Activated T-helper 1 cell treated with anti-CD3 and anti-CD28 coated beads, Interleukin-12 subunit alpha, Interleukin-12 subunit beta, Interleukin-2, Interleukin-4 antibody, amounts not matched to agents 30 ng/mL and 10 ng/mL and 1 ng/mL, durations not matched to agents 14 hours and 24 hours and 36 hours (primary cell): ENCODE results near the gene CD52. TPM values are rescaled to one million over a fixed set of nuclear protein-coding genes. Genes with fewer than 3 reads are reported as not detected.
A peak's percentile ranks its signal among the peaks of the same experiment; 100 is the strongest.
"Not testable (repeated sequence)": the region's sequence is repeated elsewhere in the genome, so short reads cannot be mapped to it uniquely, and the experiment has no call there.

ENCODE experiments used
- DNase-seq: peaks from one replicate; pipeline ENCODE4 v3.0.0; 2021; ENCODE audit warnings: low spot score
- H3K27ac Mint-ChIP-seq: one replicate; pipeline ENCODE4 v1.8.0; 2021; ENCODE audit warnings: mild to moderate bottlenecking, mixed read lengths
- H3K27me3 Mint-ChIP-seq: one replicate; pipeline ENCODE4 v1.8.0; 2022; ENCODE audit warnings: mild to moderate bottlenecking, moderate library complexity, mixed read lengths; ENCODE audit not compliant: insufficient read depth
- H3K36me3 Mint-ChIP-seq: one replicate; pipeline ENCODE4 v1.8.0; 2021; ENCODE audit warnings: low read depth, mixed read lengths
- H3K4me1 Mint-ChIP-seq: one replicate; pipeline ENCODE4 v1.8.0; 2021; ENCODE audit warnings: low read depth, mixed read lengths
- H3K4me3 Mint-ChIP-seq: one replicate; pipeline ENCODE4 v1.8.0; 2021; ENCODE audit warnings: mild to moderate bottlenecking, moderate library complexity, mixed read lengths
- H3K9me3 Mint-ChIP-seq: one replicate; pipeline ENCODE4 v1.8.0; 2021; ENCODE audit warnings: mixed read lengths
- intact Hi-C: fragments of 100-400 bp; cut with micrococcal nuclease; formaldehyde crosslinking; loops from one replicate; pipeline ENCODE4 v1.15.1; 2024
- total RNA-seq: library from RNA; stranded (reverse); gene quantifications from 2 replicates; pipeline ENCODE4 v1.2.3, GENCODE V29; 2022

The CD52 gene
- total RNA-seq, 1 donor from 2014 or later: 394 TPM

DNA sequence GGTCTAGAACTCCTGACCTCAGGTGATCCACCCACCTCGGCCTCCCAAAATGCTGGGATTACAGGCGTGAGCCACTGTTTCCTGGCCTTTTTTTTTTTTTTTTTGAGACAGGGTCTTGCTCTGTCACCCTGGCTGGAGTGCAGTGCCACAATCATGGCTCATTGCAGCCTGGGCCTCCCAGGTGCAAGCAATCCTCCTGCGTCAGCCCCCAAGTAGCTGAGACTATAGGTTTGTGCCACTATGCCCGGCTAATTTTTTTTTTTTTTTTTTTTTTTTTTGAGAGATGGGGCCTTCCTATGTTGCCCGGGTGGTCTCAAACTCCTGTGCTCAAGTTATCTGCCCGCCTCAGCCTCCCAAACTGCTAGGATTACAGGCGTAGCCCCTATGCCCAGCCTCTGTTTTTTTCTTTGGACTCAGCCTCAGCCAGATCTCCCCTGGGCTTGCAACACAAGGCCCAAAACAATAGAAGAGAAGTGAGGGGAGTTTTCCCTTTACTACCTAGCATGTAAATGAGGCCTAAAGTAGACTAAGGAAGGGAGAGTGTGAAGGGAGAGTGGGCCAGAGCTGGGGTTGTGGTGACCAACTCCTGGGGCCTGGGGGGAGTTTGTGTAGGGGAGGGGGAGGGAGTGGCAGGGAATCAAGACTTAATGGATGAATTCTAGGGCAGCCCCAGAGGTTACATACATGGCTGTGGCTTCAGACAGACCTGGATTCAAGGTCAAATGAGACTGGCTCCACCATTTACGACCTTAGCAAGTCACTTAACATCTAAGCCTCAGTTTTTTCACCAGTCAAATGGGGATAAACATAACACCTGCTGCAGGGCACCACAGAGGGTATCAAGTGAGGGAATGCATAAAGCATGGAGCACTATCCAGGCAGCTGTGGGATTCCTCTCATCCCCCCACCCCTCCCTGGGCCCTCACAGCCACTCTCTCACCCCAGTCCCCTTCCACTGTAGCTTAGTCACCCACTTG is 1.6 kb upstream of the CD52 start:
- Mint-ChIP-seq H3K9me3 (no peaks in the 10 kb centered on the region), H3K27me3 (no peaks in the 10 kb centered on the region), H3K4me3 (peak overlapping the region; percentile 62), H3K27ac (peak overlapping the region; percentile 61), H3K36me3 (peaks cover 9% of the 10 kb centered on the region), H3K4me1 (peaks cover 78% of the 10 kb centered on the region)
- intact Hi-C loops: no loop called here
- DNase-seq: no peak

GRCh38 chr1:26317146-26317545 is 612 bp upstream of the CD52 start:
- no peak for DNase-seq
- Mint-ChIP-seq H3K36me3 (peaks cover 14% of the 10 kb centered on the region), H3K27ac (peak overlapping the region; percentile 88), H3K4me3 (peak overlapping the region; percentile 87), H3K9me3 (no peaks in the 10 kb centered on the region), H3K27me3 (no peaks in the 10 kb centered on the region), H3K4me1 (peaks cover 78% of the 10 kb centered on the region)
- intact Hi-C loops: loop anchor here (1.0 kb wide), 1 partner anchor 10 kb away; no protein-coding TSS in a partner anchor

DNA sequence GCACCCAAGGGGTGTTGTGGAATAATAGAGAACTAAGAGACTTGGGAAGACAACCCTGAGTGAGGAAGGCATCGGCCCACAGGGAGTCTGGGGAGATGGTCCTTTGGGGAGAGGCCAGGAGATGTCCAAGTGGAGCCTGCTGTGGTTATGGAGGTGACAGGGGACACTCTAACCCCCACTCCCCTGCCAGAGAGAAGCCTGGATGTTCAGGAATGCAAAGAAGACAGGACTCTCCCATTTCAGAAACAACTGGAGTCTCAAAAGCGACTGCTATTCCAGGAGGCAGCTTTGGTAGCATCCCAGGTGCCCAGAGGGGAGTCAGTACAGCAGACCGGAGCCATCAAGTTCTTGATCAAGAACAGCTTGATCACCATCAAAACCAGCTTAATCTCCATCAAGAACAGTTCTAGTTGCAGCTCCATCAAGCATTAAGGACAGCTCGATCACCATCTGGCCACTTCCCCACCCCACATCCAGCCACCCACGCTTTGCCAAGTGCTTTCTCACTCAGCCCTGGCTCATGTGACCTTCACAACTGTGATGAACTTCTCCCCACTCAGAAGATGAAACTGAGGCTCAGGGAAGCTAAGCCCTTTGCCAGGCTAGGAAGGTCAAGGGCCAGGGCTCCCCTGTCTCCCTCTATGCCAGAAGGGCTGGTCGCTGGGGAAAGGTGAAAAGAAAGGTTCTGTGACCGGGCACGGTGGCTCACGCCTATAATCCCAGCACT is 743 bp downstream of the CD52 start:
- Mint-ChIP-seq H3K27me3 (no peaks in the 10 kb centered on the region), H3K4me3 (peak overlapping the region; percentile 87), H3K9me3 (no peaks in the 10 kb centered on the region), H3K36me3 (peaks cover 26% of the 10 kb centered on the region), H3K4me1 (peaks cover 84% of the 10 kb centered on the region), H3K27ac (peak overlapping the region; percentile 88)
- intact Hi-C loops: loop anchor here (1.0 kb wide), 1 partner anchor 154 kb away; the partner anchor contains the start of gene HMGN2
- peak; percentile 17 for DNase-seq

GRCh38 chr1:26320896-26321295 is 3.1 kb downstream of the CD52 start:
- no peak for DNase-seq
- Mint-ChIP-seq H3K36me3 (peaks cover 37% of the 10 kb centered on the region), H3K9me3 (no peaks in the 10 kb centered on the region), H3K4me3 (peak overlapping the region; percentile 87), H3K27ac (peak overlapping the region; percentile 94), H3K27me3 (no peaks in the 10 kb centered on the region), H3K4me1 (peaks cover 61% of the 10 kb centered on the region)
- intact Hi-C loops: loop anchor here (1.0 kb wide), 6 partner anchors 36 to 210 kb away; partner anchors contain the start of genes CEP85, PDIK1L and ZNF593

DNA sequence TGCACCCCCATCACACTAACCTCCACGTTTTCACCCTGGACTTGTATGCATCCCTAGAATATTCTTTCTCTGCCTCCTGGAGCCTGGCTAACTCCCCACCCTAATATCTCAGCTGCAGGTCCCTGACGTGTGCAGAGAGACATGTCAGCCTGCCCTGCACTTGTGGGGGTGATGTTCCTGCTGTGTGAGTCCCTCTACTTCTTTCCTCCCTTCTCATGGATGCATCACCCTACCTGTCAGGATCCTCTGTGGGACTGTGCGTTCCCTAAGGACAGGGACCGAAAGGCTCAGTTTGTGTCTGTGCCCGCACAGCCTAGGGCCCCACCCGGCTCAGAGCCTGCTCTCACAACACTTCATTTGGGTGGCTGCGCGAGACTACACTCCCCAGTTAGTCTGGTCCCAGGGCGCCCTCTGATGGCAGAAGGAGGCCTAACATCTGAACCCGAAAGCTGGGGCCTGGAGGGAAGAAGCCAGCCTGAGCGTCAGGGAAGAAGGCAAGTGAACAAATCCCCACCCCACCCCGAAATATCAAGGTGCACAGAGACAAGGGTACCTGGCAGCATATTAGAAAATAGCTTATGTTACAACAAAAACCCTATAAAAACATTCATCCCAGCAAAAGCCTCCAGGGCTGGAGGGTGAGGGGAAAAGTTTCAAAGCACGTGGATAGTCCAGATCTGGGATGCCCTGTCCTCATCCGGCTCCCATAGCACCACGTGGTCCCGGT is 3.7 kb downstream of the CD52 start:
- Mint-ChIP-seq H3K4me1 (peaks cover 55% of the 10 kb centered on the region), H3K27me3 (no peaks in the 10 kb centered on the region), H3K36me3 (peaks cover 37% of the 10 kb centered on the region)

GRCh38 chr1:26322042-26322331 is 4.2 kb downstream of the CD52 start:
- intact Hi-C loops: no loop called here
- no peak overlapping the region for H3K4me3 Mint-ChIP-seq
- H3K27ac Mint-ChIP-seq: no peak overlapping the region
- peaks cover 37% of the 10 kb centered on the region for H3K36me3 Mint-ChIP-seq
- H3K4me1 Mint-ChIP-seq: peaks cover 50% of the 10 kb centered on the region
- no peaks in the 10 kb centered on the region for H3K27me3 Mint-ChIP-seq
- DNase-seq: no peak
- no peaks in the 10 kb centered on the region for H3K9me3 Mint-ChIP-seq

More for the DNA sequence above, 3.7 kb downstream of the CD52 start:
- Mint-ChIP-seq H3K9me3 (no peaks in the 10 kb centered on the region), H3K27ac (peak overlapping the region; percentile 94), H3K4me3 (peak overlapping the region; percentile 85)
- DNase-seq: peak; percentile 88
- intact Hi-C loops: loop anchor here (1.0 kb wide), 6 partner anchors 36 to 210 kb away; partner anchors contain the start of genes CEP85, PDIK1L and ZNF593

DNA sequence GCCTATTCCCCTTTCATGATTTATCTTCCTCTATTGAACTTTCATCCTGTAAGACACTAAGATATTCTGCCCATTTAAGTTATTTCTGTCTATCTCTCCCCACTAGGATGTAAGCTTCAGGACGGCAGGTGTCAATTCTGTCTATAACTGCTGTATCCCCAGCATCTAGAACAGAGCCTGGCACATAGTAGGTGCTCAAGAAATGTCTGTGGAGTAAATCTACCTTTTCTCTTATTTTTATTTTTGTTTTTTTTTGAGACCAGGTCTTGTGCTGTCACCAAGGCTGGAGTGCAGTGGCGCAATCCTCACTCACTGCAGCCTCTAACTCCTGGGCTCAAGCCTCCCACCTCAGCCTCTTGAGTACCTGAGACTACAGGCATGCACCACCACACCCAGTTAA is 5.6 kb downstream of the CD52 start:
- Mint-ChIP-seq H3K4me1 (peaks cover 38% of the 10 kb centered on the region), H3K9me3 (no peaks in the 10 kb centered on the region), H3K27me3 (no peaks in the 10 kb centered on the region), H3K27ac (peak overlapping the region; percentile 52), H3K36me3 (peaks cover 37% of the 10 kb centered on the region), H3K4me3 (no peak overlapping the region)
- no peak for DNase-seq
- intact Hi-C loops: no loop called here

GRCh38 chr1:26324550-26324949 is 6.8 kb downstream of the CD52 start:
- Mint-ChIP-seq H3K4me3 (no peak overlapping the region), H3K9me3 (no peaks in the 10 kb centered on the region), H3K4me1 (peaks cover 35% of the 10 kb centered on the region), H3K36me3 (peaks cover 32% of the 10 kb centered on the region), H3K27ac (peak overlapping the region; percentile 8), H3K27me3 (no peaks in the 10 kb centered on the region)
- DNase-seq: no peak
- intact Hi-C loops: no loop called here

- Mint-ChIP-seq H3K4me1 (peaks cover 5% of the 10 kb centered on the region), H3K36me3 (peaks cover 16% of the 10 kb centered on the region), H3K4me3 (no peak overlapping the region), H3K27me3 (no peaks in the 10 kb centered on the region), H3K9me3 (no peaks in the 10 kb centered on the region), H3K27ac (no peak overlapping the region)
- intact Hi-C loops: no loop called here
- DNase-seq: no peak
Measured at GRCh38 chr1:26327956-26328362, 10.2 kb downstream of the CD52 start.

DNA sequence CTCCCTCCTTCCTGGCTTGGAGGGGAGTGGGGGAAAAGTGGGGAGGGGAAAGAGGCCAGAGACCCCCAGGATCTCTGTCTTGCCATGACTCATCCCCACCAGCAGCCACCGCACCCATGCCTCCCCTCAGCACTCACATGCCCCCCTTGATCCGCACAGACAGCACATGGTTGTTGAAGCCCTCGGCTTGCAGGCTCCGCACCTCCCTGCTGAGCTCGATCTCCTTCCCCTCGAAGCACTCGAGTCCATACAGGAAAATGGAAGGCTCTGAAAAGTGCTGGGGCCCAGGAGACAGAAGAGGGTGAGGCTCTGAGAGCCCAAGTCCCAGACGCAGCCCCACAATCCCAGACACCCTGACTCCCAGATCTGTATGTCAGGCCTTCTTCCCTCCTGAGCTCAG is 10.8 kb downstream of the CD52 start:
- no peak for DNase-seq
- Mint-ChIP-seq H3K4me3 (no peak overlapping the region), H3K27ac (no peak overlapping the region), H3K9me3 (no peaks in the 10 kb centered on the region), H3K4me1 (no peaks in the 10 kb centered on the region), H3K27me3 (no peaks in the 10 kb centered on the region), H3K36me3 (peaks cover 9% of the 10 kb centered on the region)
- intact Hi-C loops: no loop called here

DNA sequence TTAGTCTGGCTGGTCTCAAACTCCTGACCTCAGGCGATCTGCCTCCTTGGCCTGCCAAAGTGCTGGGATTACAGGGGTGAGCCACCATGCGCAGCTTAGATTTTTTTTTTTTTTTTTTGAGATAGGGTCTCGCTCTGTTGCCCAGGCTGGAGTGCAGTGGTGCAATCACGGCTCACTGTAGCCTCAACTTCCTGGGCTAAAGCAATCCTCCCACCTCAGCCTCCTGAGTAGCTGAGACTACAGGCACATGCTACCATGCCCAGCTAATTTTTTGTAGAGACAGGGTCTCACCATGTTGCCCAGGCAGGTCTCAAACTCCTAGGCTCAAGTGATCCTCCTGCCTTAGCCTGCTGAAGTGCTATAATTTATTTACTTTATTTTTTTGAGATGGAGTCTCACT is 11.6 kb downstream of the CD52 start:
- H3K27me3 Mint-ChIP-seq, DNase-seq, H3K27ac Mint-ChIP-seq, H3K4me3 Mint-ChIP-seq, H3K4me1 Mint-ChIP-seq, intact Hi-C loops, H3K9me3 Mint-ChIP-seq, H3K36me3 Mint-ChIP-seq: not testable (repeated sequence)

DNA sequence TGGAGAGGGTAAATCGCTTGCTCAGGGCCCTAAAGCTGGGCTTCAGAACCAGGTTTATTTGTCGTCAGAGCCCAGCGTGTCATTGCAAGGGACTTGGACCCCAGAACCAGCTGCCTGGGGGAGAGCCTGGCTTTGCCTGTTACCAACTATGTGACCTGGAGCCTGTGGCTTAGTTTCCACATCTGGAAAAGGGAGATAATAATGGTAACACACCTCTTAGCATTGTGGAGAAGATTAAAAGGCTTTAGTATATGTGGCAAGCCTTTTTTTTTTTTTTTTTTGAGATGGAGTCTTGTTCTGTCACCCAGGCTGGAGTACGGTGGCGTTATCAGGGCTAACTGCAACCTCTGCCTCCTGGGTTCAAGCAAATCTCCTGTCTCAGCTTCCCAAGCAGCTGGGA is 12.5 kb downstream of the CD52 start:
- intact Hi-C loops: no loop called here
- Mint-ChIP-seq H3K4me1 (peaks cover under 1% of the 10 kb centered on the region), H3K27me3 (peaks cover 11% of the 10 kb centered on the region), H3K9me3 (no peaks in the 10 kb centered on the region), H3K36me3 (peaks cover 2% of the 10 kb centered on the region), H3K27ac (no peak overlapping the region), H3K4me3 (no peak overlapping the region)
- DNase-seq: no peak
